Right lobe of liver (tissue), 4 donors: ENCODE measurements around the gene MT1HL1.

Experiments used
- POLR2A ChIP-seq: fragments of 450-650 bp; IDR thresholded peaks from one replicate; pipeline ENCODE4 v1.6.1; 2017; ENCODE audit warnings: antibody characterized with exemption, mild to moderate bottlenecking
- TF ChIP-seq, protein P1 (sequence below), 4 donors: fragments of 200-600 bp in 3 of 4; fragments of 450-650 bp in 1 of 4; IDR thresholded peaks; one replicate each; pipeline versions ENCODE4 v1.5.1 to v1.8.0; 2016 to 2022; ENCODE audit warnings: antibody characterized with exemption in 4 of 4, mild to moderate bottlenecking in 2 of 4
- donor health status: DM: no; HTN: no; CAD: no.
- donor health status: DM: no; HTN: no; CAD: no.
- donor health status: DM: no; HTN: yes; CAD: no.

DNA sequence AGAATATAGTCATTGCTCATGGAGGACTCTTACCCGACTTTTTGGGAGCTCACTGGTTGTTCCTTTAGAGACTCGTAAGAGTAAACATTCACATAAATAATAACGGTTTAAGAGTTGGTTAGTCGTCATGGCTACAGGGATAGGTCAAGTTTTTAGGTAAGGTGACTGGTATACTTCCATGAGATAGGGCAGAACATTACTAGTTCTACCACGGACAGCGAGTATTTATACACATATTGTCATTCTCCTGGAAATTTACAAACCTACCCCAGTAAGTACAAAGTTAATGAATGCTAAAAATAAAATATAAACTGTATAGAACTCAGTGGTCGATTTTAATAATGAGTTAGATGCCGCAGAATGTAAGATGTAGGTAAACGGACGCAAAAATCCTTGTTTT is 36.6 kb upstream of the MT1HL1 start:
- TF ChIP-seq, protein P1, sequence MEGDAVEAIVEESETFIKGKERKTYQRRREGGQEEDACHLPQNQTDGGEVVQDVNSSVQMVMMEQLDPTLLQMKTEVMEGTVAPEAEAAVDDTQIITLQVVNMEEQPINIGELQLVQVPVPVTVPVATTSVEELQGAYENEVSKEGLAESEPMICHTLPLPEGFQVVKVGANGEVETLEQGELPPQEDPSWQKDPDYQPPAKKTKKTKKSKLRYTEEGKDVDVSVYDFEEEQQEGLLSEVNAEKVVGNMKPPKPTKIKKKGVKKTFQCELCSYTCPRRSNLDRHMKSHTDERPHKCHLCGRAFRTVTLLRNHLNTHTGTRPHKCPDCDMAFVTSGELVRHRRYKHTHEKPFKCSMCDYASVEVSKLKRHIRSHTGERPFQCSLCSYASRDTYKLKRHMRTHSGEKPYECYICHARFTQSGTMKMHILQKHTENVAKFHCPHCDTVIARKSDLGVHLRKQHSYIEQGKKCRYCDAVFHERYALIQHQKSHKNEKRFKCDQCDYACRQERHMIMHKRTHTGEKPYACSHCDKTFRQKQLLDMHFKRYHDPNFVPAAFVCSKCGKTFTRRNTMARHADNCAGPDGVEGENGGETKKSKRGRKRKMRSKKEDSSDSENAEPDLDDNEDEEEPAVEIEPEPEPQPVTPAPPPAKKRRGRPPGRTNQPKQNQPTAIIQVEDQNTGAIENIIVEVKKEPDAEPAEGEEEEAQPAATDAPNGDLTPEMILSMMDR (IDR thresholded peaks at IDR 0.05) = no peak
- TF ChIP-seq POLR2A = no peak
